ENCODE data around the gene C1QTNF5.

- TF ChIP-seq CTCF (IDR thresholded peaks at IDR 0.05; ENCODE audit: insufficient read depth, low read length) (peak; percentile 72), POLR2AphosphoS5 (IDR thresholded peaks at IDR 0.05; ENCODE audit: low read depth) (no peak), GABPA (IDR thresholded peaks at IDR 0.05; ENCODE audit: low read depth) (no peak)
Observed at GRCh38 chr11:119356349-119357031, 15.8 kb upstream of the C1QTNF5 start.

Measured in HL-60 (cell line).